GM12878 (cell line): ENCODE data around the gene AOPEP. TPM values are rescaled to one million over a fixed set of nuclear protein-coding genes. Genes with fewer than 3 reads are reported as not detected.

Experiments
- ATAC-seq: fragments of 200-7000 bp; cut with Tn5 transposase; 3 replicates; pipeline ENCODE4 v1.9.1; 2020; ENCODE audit warnings: mild to moderate bottlenecking, moderate library complexity
- BruUV-seq: library from RNA; stranded (reverse); fragments of 400-500 nt; replicated peaks from 2 replicates; lab custom pipeline; 2021; lab: Mats Ljungman, UMichigan
- CTCF ChIA-PET: fragments of 300-600 bp; sonication (Branson Sonifier 250); formaldehyde crosslinking; extraction: SDS; loops from one replicate; lab custom pipeline; 2021; ENCODE audit warnings: inconsistent platforms; lab: Yijun Ruan, JAX
- POLR2A ChIA-PET: fragments of 350-600 bp; formaldehyde crosslinking; extraction: SDS; loops from one replicate; lab custom pipeline; 2021; ENCODE audit warnings: inconsistent platforms; lab: Charles Lee
- RAD21 ChIA-PET: fragments of 300-600 bp; sonication (Branson Sonifier 250); formaldehyde crosslinking; loops from one replicate; lab custom pipeline; 2023; ENCODE audit warnings: antibody characterized with exemption; ENCODE audit not compliant: unreplicated experiment; lab: Charles Lee
- SMC1A ChIA-PET: fragments of 300-600 bp; sonication (Branson Sonifier 250); formaldehyde crosslinking; loops from one replicate; lab custom pipeline; 2023; ENCODE audit not compliant: unreplicated experiment, uncharacterized antibody; lab: Charles Lee
- DNase-seq: peaks from one replicate; pipeline ENCODE4 v3.0.0-alpha.2; 2011; ENCODE audit warnings: low read depth, low spot score
- FAIRE-seq: peaks from 3 replicates; lab custom pipeline; 2011; peaks lifted over from hg19 to GRCh38; lab: Jason Lieb, UNC
- H2AFZ ChIP-seq: 2 replicates; pipeline ENCODE4 v1.6.0; 2011; ENCODE audit warnings: low read depth, low read length, control low read depth; ENCODE audit not compliant: control insufficient read depth
- H3K27ac ChIP-seq: 2 replicates; pipeline ENCODE4 v1.5.1; 2011; ENCODE audit warnings: control low read depth; ENCODE audit not compliant: control insufficient read depth, insufficient read depth
- H3K27me3 ChIP-seq, 2 experiments: replicated peaks in 1 of 2; 2 replicates each; pipeline versions ENCODE4 v1.6.0 to v1.6.1; 2011; ENCODE audit warnings: low read length in 1 of 2; ENCODE audit not compliant: control insufficient read depth in 2 of 2, insufficient read depth in 2 of 2
- H3K36me3 ChIP-seq, 2 experiments: 2 replicates each; pipeline ENCODE4 v1.5.1; 2011; ENCODE audit warnings: low read length in 1 of 2; ENCODE audit not compliant: control insufficient read depth in 2 of 2, insufficient read depth in 2 of 2
- H3K4me1 ChIP-seq: 2 replicates; pipeline ENCODE4 v1.6.1; 2011; ENCODE audit warnings: mild to moderate bottlenecking, low read length, moderate library complexity, mixed read lengths; ENCODE audit not compliant: control insufficient read depth, insufficient read depth
- H3K4me2 ChIP-seq: 2 replicates; pipeline ENCODE4 v1.6.0; 2011; ENCODE audit warnings: control low read depth; ENCODE audit not compliant: control insufficient read depth, insufficient read depth
- H3K4me3 ChIP-seq: fragments of 200-600 bp; sonication (generic); 2 replicates; pipeline ENCODE4 v1.5.1; 2016
- H3K79me2 ChIP-seq: 2 replicates; pipeline ENCODE4 v1.6.0; 2011; ENCODE audit warnings: low read length; ENCODE audit not compliant: control insufficient read depth, insufficient read depth
- H3K9ac ChIP-seq: 2 replicates; pipeline ENCODE4 v1.8.0; 2011; ENCODE audit warnings: low read length, control low read depth, mixed read lengths; ENCODE audit not compliant: control insufficient read depth, insufficient read depth
- H3K9me3 ChIP-seq: replicated peaks from 3 replicates; pipeline ENCODE4 v1.5.1; 2011; ENCODE audit warnings: mild to moderate bottlenecking, low read length; ENCODE audit not compliant: control insufficient read depth, insufficient read depth
- H4K20me1 ChIP-seq: 2 replicates; pipeline ENCODE4 v1.6.0; 2011; ENCODE audit not compliant: control insufficient read depth, insufficient read depth
- ATF2 ChIP-seq: IDR thresholded peaks from 2 replicates; pipeline ENCODE4 v1.6.1; 2012; ENCODE audit warnings: low read length, inconsistent platforms
- BHLHE40 ChIP-seq, 2 experiments: fragments of 450-650 bp in 1 of 2; IDR thresholded peaks; 2 replicates each; pipeline ENCODE4 v1.6.1; 2011 to 2017; ENCODE audit warnings: low read depth in 2 of 2, borderline replicate concordance in 1 of 2, improper control_type of control experiment in 1 of 2, low read length in 1 of 2, mild to moderate bottlenecking in 1 of 2
- CREM ChIP-seq: IDR thresholded peaks from 2 replicates; pipeline ENCODE4 v1.6.1; 2014; ENCODE audit warnings: antibody characterized with exemption, low read depth
- ETV6 ChIP-seq, 2 experiments: fragments of 450-650 bp in 1 of 2; IDR thresholded peaks in 1 of 2; conservative IDR thresholded peaks in 1 of 2; 2 replicates each; pipeline ENCODE4 v1.6.1; 2014; ENCODE audit warnings: antibody characterized with exemption in 1 of 2, borderline replicate concordance in 1 of 2, low read depth in 1 of 2, mild to moderate bottlenecking in 1 of 2, moderate library complexity in 1 of 2
- FOXK2 ChIP-seq: fragments of 450-650 bp; IDR thresholded peaks from 2 replicates; pipeline ENCODE4 v1.6.1; 2017; ENCODE audit warnings: mild to moderate bottlenecking, moderate library complexity
- GABPA ChIP-seq: IDR thresholded peaks from 2 replicates; pipeline ENCODE4 v1.6.1; 2014; ENCODE audit warnings: antibody characterized with exemption, low read depth, mild to moderate bottlenecking, inconsistent platforms
- HDAC2 ChIP-seq: fragments of 200-600 bp; sonication (generic); IDR thresholded peaks from 2 replicates; pipeline ENCODE4 v1.6.1; 2017
- IRF5 ChIP-seq: fragments of 450-650 bp; IDR thresholded peaks from 2 replicates; pipeline ENCODE4 v1.6.1; 2017; ENCODE audit warnings: borderline replicate concordance
- NFIC ChIP-seq: IDR thresholded peaks from 2 replicates; pipeline ENCODE4 v1.6.1; 2012; ENCODE audit warnings: low read depth, mild to moderate bottlenecking, inconsistent platforms, low read length, moderate library complexity
- PBX3 ChIP-seq: IDR thresholded peaks from 2 replicates; pipeline ENCODE4 v1.6.1; 2011; ENCODE audit warnings: mild to moderate bottlenecking, low read depth, low read length, moderate library complexity; ENCODE audit not compliant: insufficient replicate concordance
- POLR2A ChIP-seq: IDR thresholded peaks from 2 replicates; pipeline ENCODE4 v1.6.1; 2011; ENCODE audit warnings: low read depth, mild to moderate bottlenecking, low read length
- SIX5 ChIP-seq: IDR thresholded peaks from 2 replicates; pipeline ENCODE4 v1.6.1; 2011; ENCODE audit warnings: mild to moderate bottlenecking, low read depth, low read length, moderate library complexity; ENCODE audit not compliant: severe bottlenecking
- SREBF1 ChIP-seq: IDR thresholded peaks from 2 replicates; pipeline ENCODE4 v1.6.1; 2012; ENCODE audit warnings: mild to moderate bottlenecking, low read length
- SRF ChIP-seq, 2 experiments: IDR thresholded peaks; 2 replicates each; pipeline ENCODE4 v1.6.1; 2011; ENCODE audit warnings: low read depth in 2 of 2, low read length in 2 of 2, mild to moderate bottlenecking in 1 of 2, moderate library complexity in 1 of 2
- STAT3 ChIP-seq: IDR thresholded peaks from 2 replicates; pipeline ENCODE4 v1.6.1; 2011; ENCODE audit warnings: low read depth, low read length, improper control_type of control experiment
- TAF1 ChIP-seq: IDR thresholded peaks from 2 replicates; pipeline ENCODE4 v1.6.1; 2011; ENCODE audit warnings: mild to moderate bottlenecking, low read depth, low read length, borderline replicate concordance
- TBL1XR1 ChIP-seq: IDR thresholded peaks from 2 replicates; pipeline ENCODE4 v1.6.1; 2012; ENCODE audit warnings: low read depth, low read length, improper control_type of control experiment
- WGBS: methylation state at CpG from one replicate; pipeline ENCODE4 v1.1.6; 2016; ENCODE audit warnings: low lambda C conversion rate; ENCODE audit not compliant: insufficient replicate concordance, insufficient coverage; ENCODE audit errors: missing lambda C conversion rate; 5-methylcytosine and 5-hydroxymethylcytosine counted together
- in situ Hi-C: fragments of 300-500 bp; cut with MboI; formaldehyde crosslinking; loops from 9 replicates; pipeline ENCODE4 v1.14.3; 2018; ENCODE audit warnings: mixed read lengths
- intact Hi-C: fragments of 100-400 bp; cut with micrococcal nuclease; formaldehyde crosslinking; loops from one replicate; pipeline ENCODE4 v1.14.2; 2022; ENCODE audit not compliant: unreplicated experiment
- polyA plus RNA-seq, 11 experiments: library from polyadenylated mRNA; depleted of rRNA in 4 of 11; unstranded in 6 of 11; stranded (reverse) in 5 of 11; fragments of >200 nt; fragmentation: Nextera tagmentation in 4 of 11; fragmentation: Illumina TruSeq in 1 of 11; extraction: Ambion mirVana in 4 of 11; extraction: Trizol in 1 of 11; gene quantifications; 1 replicate in 1 of 11; 2 replicates in 10 of 11; pipeline versions ENCODE4 v1.2.1 to v1.2.3, GENCODE V29; 2011 to 2016; ENCODE audit warnings: inconsistent platforms in 2 of 11, missing spikeins in 2 of 11, low read depth in 1 of 11
- total RNA-seq, 4 experiments: library from RNA; depleted of rRNA in 3 of 4; stranded (reverse); fragments of >200 nt in 3 of 4; fragmentation: Illumina TruSeq in 1 of 4; extraction: Trizol in 1 of 4; gene quantifications; 2 replicates each; pipeline versions ENCODE4 v1.2.1 to v1.2.3, GENCODE V29; 2013 to 2021

AOPEP gene
- total and polyA plus RNA-seq, 10 of the 15 experiments (the other 5 are each of a cell fraction or from before 2014, with no cell fraction given): 2.3 to 16.9 (median 10.1) TPM

- no TSS peak for BruUV-seq
- Histone ChIP-seq H3K27ac (no peak overlapping the region), H3K4me3 (no peak overlapping the region), H3K79me2 (no peaks in the 10 kb centered on the region), H3K9ac (no peak overlapping the region), H4K20me1 (no peaks in the 10 kb centered on the region), H3K4me2 (no peak overlapping the region), H3K9me3 (no peaks in the 10 kb centered on the region), H3K36me3 (no peaks in the 10 kb centered on the region), H2AFZ (no peak overlapping the region), H3K27me3 (no peaks in the 10 kb centered on the region), H3K4me1 (no peaks in the 10 kb centered on the region)
- CTCF ChIA-PET: interaction anchor here (1.0 to 10.6 kb wide), 15 partner anchors 10 to 465 kb away, joined by 3 to 355 read pairs (median 14); no protein-coding TSS in a partner anchor
- ATAC-seq (no peak), FAIRE-seq (no peak), DNase-seq (no peak)
- SMC1A ChIA-PET: interaction anchor here (0.6 to 6.4 kb wide), 13 partner anchors 10 to 1519 kb away, joined by 3 to 143 read pairs (median 6); no protein-coding TSS in a partner anchor
- 93% methylated on average over 17 of the region's 17 CpGs for WGBS
- TF ChIP-seq ETV6 (conservative IDR thresholded peaks at IDR 0.05 in 1 of 2, IDR thresholded peaks at IDR 0.05 in 1 of 2; ENCODE audit: borderline replicate concordance in 1 of 2, low read depth in 1 of 2) (no peak), SIX5 (no peak), NFIC (no peak), STAT3 (no peak), PBX3 (no peak), GABPA (no peak), SREBF1 (no peak), TAF1 (no peak), SRF (IDR thresholded peaks at IDR 0.05; ENCODE audit: low read depth in 2 of 2, low read length in 2 of 2) (no peak), CREM (no peak), POLR2A (no peak), ATF2 (no peak), HDAC2 (no peak), FOXK2 (no peak), TBL1XR1 (no peak), IRF5 (no peak), BHLHE40 (IDR thresholded peaks at IDR 0.05; ENCODE audit: borderline replicate concordance in 1 of 2, low read depth in 2 of 2, low read length in 1 of 2) (no peak)
- POLR2A ChIA-PET: interaction anchor here (0.6 kb wide), 1 partner anchor 47 kb away, joined by 3 read pairs; no protein-coding TSS in a partner anchor
- RAD21 ChIA-PET: interaction anchor here (1.0 to 7.7 kb wide), 6 partner anchors 35 to 578 kb away, joined by 3 to 134 read pairs (median 42); partner anchors contain the start of gene PCAT7
- in situ Hi-C loops: no loop called here
- intact Hi-C loops: loop anchor here (10.0 kb wide), 1 partner anchor 578 kb away; the partner anchor contains the start of gene PCAT7
Observed at GRCh38 chr9:95132366-95133324, 406.1 kb downstream of the AOPEP start.
